ENCODE results near the gene BHLHE40. TPM values are rescaled to one million over a fixed set of nuclear protein-coding genes. Genes with fewer than 3 reads are reported as not detected.

Gene BHLHE40
- total and polyA plus RNA-seq, 2 donors (not counting 3 experiments of a cell fraction or from before 2014, with no cell fraction given) = 40.3 to 57.9 TPM

- H3K4me3 ChIP-seq (replicated peaks in 1 of 3; ENCODE audit: insufficient read depth in 1 of 3, low read depth in 1 of 3, low read length in 3 of 3) = no peak overlapping the region
- ChIA-PET CTCF (interaction anchor here (1.0 to 1.5 kb wide), 3 partner anchors 9 to 229 kb away, joined by 4 to 5 read pairs (median 4); no protein-coding TSS in a partner anchor), POLR2A (no interaction called here)
- no peaks in the 10 kb centered on the region for H3K9me3 ChIP-seq (replicated peaks; ENCODE audit: control insufficient read depth, insufficient read depth, low read length)
- intact Hi-C loops (cut with micrococcal nuclease) (loop anchor here (1.0 kb wide), 1 partner anchor 8 kb away; no protein-coding TSS in a partner anchor), dilution Hi-C loops (cut with MboI; ENCODE audit: extremely low pct_ligation_motif_present, low sequenced_read_pairs) (no loop called here)
- no peak overlapping the region for H3K27ac ChIP-seq (ENCODE audit: insufficient read depth, low read depth, low read length)
- BruUV-seq (replicated peaks) = no TSS peak
- no peak overlapping the region for H2AFZ ChIP-seq (ENCODE audit: low read depth, low read length)
- no peaks in the 10 kb centered on the region for H3K79me2 ChIP-seq (ENCODE audit: control insufficient read depth, insufficient read depth, low read length)
- H3K9ac ChIP-seq (replicated peaks; ENCODE audit: extremely low read depth, insufficient read depth, low read length) = no peak overlapping the region
- FAIRE-seq (no peak), DNase-seq (ENCODE audit: low read depth, low spot score) (no peak)
- no peaks in the 10 kb centered on the region for H3K9me1 ChIP-seq (replicated peaks; ENCODE audit: control insufficient read depth, extremely low read depth, insufficient read depth, low read length)
- H3K4me2 ChIP-seq (ENCODE audit: insufficient read depth, low read length) = no peak overlapping the region
- no peaks in the 10 kb centered on the region for H4K20me1 ChIP-seq (replicated peaks; ENCODE audit: control insufficient read depth, extremely low read depth, insufficient read depth, low read length)
- TF ChIP-seq POLR2A (IDR thresholded peaks at IDR 0.05; ENCODE audit: low read depth, low read length) (no peak), EZH2 (IDR thresholded peaks at IDR 0.05; ENCODE audit: borderline replicate concordance, low read depth, low read length, severe bottlenecking) (no peak), CTCF (IDR thresholded peaks at IDR 0.05; ENCODE audit: extremely low read depth in 1 of 2, insufficient read depth in 1 of 2, low read depth in 1 of 2, low read length in 2 of 2) (no peak), FOS (IDR thresholded peaks at IDR 0.05; ENCODE audit: borderline replicate concordance, insufficient read depth, low read length) (no peak)
- no peaks in the 10 kb centered on the region for H3K4me1 ChIP-seq (ENCODE audit: control insufficient read depth, extremely low read depth, insufficient read depth, low read length)
- H3K27me3 ChIP-seq (ENCODE audit: control insufficient read depth in 2 of 2, insufficient read depth in 2 of 2, low read length in 2 of 2) = no peaks in the 10 kb centered on the region
- no peaks in the 10 kb centered on the region for H3K36me3 ChIP-seq (ENCODE audit: control insufficient read depth in 2 of 2, extremely low read depth in 1 of 2, insufficient read depth in 2 of 2, low read length in 2 of 2)
Measured at GRCh38 chr3:4949659-4950058, 29.6 kb upstream of the BHLHE40 start.

GRCh38 chr3:4950351-4950784 lies 28.9 kb upstream of the BHLHE40 start:
- H3K9me1 ChIP-seq (replicated peaks; ENCODE audit: control insufficient read depth, extremely low read depth, insufficient read depth, low read length) = no peaks in the 10 kb centered on the region
- no peaks in the 10 kb centered on the region for H3K4me1 ChIP-seq (ENCODE audit: control insufficient read depth, extremely low read depth, insufficient read depth, low read length)
- intact Hi-C loops (cut with micrococcal nuclease) (no loop called here), dilution Hi-C loops (cut with MboI; ENCODE audit: extremely low pct_ligation_motif_present, low sequenced_read_pairs) (no loop called here)
- H4K20me1 ChIP-seq (replicated peaks; ENCODE audit: control insufficient read depth, extremely low read depth, insufficient read depth, low read length) = no peaks in the 10 kb centered on the region
- H3K9me3 ChIP-seq (replicated peaks; ENCODE audit: control insufficient read depth, insufficient read depth, low read length) = no peaks in the 10 kb centered on the region
- BruUV-seq (replicated peaks) = no TSS peak
- DNase-seq (ENCODE audit: low read depth, low spot score) (no peak), FAIRE-seq (no peak)
- no peaks in the 10 kb centered on the region for H3K27me3 ChIP-seq (ENCODE audit: control insufficient read depth in 2 of 2, insufficient read depth in 2 of 2, low read length in 2 of 2)
- no peaks in the 10 kb centered on the region for H3K79me2 ChIP-seq (ENCODE audit: control insufficient read depth, insufficient read depth, low read length)
- H3K36me3 ChIP-seq (ENCODE audit: control insufficient read depth in 2 of 2, extremely low read depth in 1 of 2, insufficient read depth in 2 of 2, low read length in 2 of 2) = no peaks in the 10 kb centered on the region
- no peak overlapping the region for H3K9ac ChIP-seq (replicated peaks; ENCODE audit: extremely low read depth, insufficient read depth, low read length)
- POLR2A ChIA-PET = no interaction called here
- H2AFZ ChIP-seq (ENCODE audit: low read depth, low read length) = no peak overlapping the region
- no peak overlapping the region for H3K4me2 ChIP-seq (ENCODE audit: insufficient read depth, low read length)
- no peak overlapping the region for H3K27ac ChIP-seq (ENCODE audit: insufficient read depth, low read depth, low read length)
- H3K4me3 ChIP-seq (replicated peaks in 1 of 3; ENCODE audit: insufficient read depth in 1 of 3, low read depth in 1 of 3, low read length in 3 of 3) = no peak overlapping the region
- TF ChIP-seq MAX (IDR thresholded peaks at IDR 0.05; ENCODE audit: insufficient read depth, insufficient read length) (no peak), MYC (IDR thresholded peaks at IDR 0.05; ENCODE audit: low read depth, low read length) (no peak), GATA2 (IDR thresholded peaks at IDR 0.05; ENCODE audit: insufficient read depth, insufficient read length, low read depth, low read length) (no peak), EZH2 (IDR thresholded peaks at IDR 0.05; ENCODE audit: borderline replicate concordance, low read depth, low read length, severe bottlenecking) (no peak), POLR2AphosphoS5 (IDR thresholded peaks at IDR 0.05; ENCODE audit: insufficient read depth, low read depth, low read length) (no peak), POLR2A (IDR thresholded peaks at IDR 0.05; ENCODE audit: low read depth, low read length) (no peak), FOS (IDR thresholded peaks at IDR 0.05; ENCODE audit: borderline replicate concordance, insufficient read depth, low read length) (no peak), CTCF (IDR thresholded peaks at IDR 0.05; ENCODE audit: extremely low read depth in 1 of 2, insufficient read depth in 1 of 2, low read depth in 1 of 2, low read length in 2 of 2) (no peak), JUN (IDR thresholded peaks at IDR 0.05; ENCODE audit: borderline replicate concordance, insufficient read depth, insufficient read length, low read depth) (no peak)
- CTCF ChIA-PET = interaction anchor here (1.1 kb wide), 1 partner anchor 230 kb away, joined by 4 read pairs; no protein-coding TSS in a partner anchor
